GM12864 (cell line): ENCODE measurements around the gene MAP3K10.

Source experiments
- DNase-seq: peaks from one replicate; pipeline ENCODE4 v3.0.0-alpha.2; 2011; ENCODE audit warnings: low read depth
- H3K4me3 ChIP-seq: 2 replicates; pipeline ENCODE4 v1.5.1; 2011; ENCODE audit warnings: mild to moderate bottlenecking, low read depth, low read length, control low read depth
- TF ChIP-seq, protein P1 (sequence below): IDR thresholded peaks from 2 replicates; pipeline ENCODE4 v1.5.1; 2011; ENCODE audit warnings: low read depth, mild to moderate bottlenecking, moderate library complexity, low read length, control low read depth, inconsistent platforms; ENCODE audit errors: missing control alignments

Gene MAP3K10

DNA sequence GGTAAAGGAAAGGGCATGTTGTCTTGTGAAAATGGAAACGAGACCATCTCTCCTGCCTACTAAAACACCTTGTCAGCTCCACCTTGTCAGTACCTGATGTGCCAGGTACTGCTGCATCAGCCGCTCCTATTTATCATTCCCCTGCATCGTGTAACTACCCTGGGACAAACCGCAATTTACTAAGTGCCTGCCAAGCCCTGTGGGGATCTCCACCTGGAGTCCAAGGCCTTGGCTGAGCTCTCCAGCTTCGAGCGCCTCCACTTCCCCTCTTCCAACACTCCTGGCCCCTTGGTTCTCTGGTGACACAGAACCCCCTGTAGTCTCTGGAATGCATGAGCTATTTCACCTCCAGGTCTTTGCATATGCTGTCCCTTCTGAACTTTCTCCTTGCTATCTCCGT is 61.2 kb downstream of the MAP3K10 start:
- TF ChIP-seq, protein P1, sequence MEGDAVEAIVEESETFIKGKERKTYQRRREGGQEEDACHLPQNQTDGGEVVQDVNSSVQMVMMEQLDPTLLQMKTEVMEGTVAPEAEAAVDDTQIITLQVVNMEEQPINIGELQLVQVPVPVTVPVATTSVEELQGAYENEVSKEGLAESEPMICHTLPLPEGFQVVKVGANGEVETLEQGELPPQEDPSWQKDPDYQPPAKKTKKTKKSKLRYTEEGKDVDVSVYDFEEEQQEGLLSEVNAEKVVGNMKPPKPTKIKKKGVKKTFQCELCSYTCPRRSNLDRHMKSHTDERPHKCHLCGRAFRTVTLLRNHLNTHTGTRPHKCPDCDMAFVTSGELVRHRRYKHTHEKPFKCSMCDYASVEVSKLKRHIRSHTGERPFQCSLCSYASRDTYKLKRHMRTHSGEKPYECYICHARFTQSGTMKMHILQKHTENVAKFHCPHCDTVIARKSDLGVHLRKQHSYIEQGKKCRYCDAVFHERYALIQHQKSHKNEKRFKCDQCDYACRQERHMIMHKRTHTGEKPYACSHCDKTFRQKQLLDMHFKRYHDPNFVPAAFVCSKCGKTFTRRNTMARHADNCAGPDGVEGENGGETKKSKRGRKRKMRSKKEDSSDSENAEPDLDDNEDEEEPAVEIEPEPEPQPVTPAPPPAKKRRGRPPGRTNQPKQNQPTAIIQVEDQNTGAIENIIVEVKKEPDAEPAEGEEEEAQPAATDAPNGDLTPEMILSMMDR, result no peak
- no peak for DNase-seq

DNA sequence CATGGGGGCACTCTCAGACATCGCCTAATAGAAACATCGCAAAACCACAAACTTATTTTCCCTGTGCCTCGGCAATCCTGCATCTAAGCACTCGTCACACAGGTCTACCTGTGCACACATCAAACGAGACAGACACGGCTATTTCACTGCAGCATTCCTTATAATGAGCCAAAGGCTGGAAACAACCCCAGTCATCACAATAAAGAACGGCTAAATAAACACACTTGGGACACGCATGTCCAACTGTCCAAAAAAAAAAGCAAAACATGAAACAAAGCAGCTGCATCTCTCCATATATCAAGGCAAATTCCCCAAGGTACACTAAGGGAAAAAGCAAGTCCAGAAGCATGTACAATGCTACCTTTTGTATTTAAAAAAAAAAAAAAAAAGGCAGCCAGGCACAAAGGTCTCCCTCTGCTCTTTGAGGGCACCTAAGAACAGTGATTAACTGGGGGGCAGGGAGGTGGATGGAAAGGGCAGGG is 62.4 kb downstream of the MAP3K10 start:
- DNase-seq, result no peak
- TF ChIP-seq, protein P1, result no peak
- no peak overlapping the region for H3K4me3 ChIP-seq

More for the DNA sequence above, 61.2 kb downstream of the MAP3K10 start:
- no peak overlapping the region for H3K4me3 ChIP-seq

DNA sequence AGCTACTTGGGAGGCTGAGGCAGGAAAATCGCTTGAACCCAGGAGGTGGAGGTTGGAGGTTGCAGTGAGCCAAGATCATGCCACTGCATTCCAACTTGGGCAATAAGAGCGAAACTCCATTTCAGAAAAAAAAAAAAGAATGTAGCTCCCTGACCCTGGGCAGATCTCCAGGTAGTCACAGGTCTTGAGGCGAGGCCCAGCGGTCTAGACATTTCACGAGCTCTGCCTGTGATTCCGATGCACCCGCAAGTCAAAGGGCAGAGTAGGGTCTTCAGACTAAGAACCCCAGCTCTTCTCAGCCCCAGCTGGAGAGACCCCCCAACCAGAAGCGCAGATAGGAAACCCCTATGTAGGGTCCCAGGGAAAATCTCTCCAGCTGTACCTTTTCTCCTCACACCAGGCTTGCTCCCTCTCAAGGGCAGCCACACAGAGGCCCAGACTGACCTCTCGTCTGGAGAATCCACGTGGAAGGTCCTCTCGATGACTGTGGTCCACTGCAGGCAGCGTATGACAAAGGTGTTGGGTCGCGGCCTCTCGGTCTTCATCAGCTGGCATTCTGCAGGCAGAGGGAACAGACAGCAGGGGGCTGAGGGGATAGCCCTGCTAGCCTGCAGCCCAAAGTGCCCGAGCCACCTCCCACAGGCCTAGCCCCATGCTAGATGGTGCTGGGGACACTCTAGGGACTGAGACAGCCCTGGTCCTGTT is 63.6 kb downstream of the MAP3K10 start:
- no peak overlapping the region for H3K4me3 ChIP-seq
- TF ChIP-seq, protein P1, result no peak

DNA sequence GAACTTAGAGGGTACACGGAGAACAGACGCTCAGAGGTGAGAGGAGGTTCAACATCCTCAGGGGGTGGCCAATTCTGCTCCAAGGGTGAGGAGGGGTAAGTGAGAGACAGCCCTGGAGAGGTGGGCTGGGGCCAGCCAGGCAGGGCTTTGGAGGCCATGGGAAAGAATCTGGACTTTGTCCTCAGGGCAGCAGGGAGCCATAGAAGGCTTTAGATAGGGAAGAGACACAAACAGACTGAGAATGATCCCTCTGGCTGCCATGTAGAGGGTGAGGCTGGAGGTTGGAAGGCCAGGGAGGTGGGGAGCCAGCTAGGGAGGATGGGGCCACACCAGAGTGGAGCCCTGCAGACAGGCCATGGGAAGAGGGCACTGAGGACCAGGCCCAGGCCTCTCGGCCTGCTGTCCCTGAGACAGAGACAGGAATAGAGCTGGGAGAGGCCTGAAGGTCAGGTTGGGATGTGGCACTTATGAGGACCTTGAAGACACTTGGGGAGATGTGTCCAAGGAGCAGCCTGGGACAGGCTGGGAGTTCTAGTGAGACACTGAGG is 64.5 kb downstream of the MAP3K10 start:
- DNase-seq, result no peak
- H3K4me3 ChIP-seq, result no peak overlapping the region
- TF ChIP-seq, protein P1, result no peak

More for the DNA sequence above, 63.6 kb downstream of the MAP3K10 start:
- no peak for DNase-seq

DNA sequence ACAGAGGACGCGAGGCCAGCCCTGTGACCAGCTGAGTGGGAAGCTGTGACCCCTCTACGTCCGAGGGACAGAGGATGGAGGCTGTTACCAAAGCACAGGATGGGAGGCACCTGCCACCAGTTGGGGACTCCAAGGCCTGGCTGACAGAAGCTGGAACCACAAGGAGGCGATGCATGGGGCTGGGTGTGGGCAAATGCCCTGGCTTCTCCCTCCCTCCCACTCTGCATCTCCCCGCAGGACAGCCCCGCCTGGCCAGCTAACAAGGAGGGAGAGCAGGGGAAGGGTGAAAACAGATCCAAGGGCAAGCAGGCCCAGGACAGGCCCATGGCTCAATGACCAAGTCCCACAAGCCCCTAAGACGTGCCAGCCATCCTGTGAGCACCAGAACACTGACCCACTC is 65.3 kb downstream of the MAP3K10 start:
- no peak overlapping the region for H3K4me3 ChIP-seq
- TF ChIP-seq, protein P1, result no peak
- DNase-seq, result no peak

DNA sequence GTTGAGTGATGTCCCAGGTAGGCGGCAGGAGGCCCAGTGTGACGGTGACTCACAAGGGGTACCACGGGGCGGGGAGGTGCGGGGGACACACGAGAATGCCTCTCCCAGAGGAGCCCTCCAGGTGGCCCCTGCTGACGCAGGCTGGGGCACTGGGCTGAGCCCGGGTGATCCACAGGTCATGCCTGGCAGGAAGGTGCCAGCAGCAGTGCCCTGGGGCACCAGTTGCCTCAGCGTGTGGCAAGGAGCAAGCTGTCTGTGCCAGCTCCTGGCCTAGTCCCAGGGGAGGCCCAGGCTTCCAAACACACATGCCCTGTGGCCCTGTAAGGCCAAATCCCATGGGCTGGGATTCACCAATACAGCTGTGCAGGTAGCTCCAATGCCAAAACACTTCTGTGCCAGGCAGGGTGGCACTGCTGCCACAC is 65.9 kb downstream of the MAP3K10 start:
- TF ChIP-seq, protein P1, result no peak
- no peak overlapping the region for H3K4me3 ChIP-seq
- DNase-seq, result no peak
